ENCODE measurements around the gene FGGY. TPM values are rescaled to one million over a fixed set of nuclear protein-coding genes. Genes with fewer than 3 reads are reported as not detected.
"Not testable (repeated sequence)": the region's sequence is repeated elsewhere in the genome, so short reads cannot be mapped to it uniquely, and the experiment has no call there.

Gene FGGY
- total RNA-seq, 1 experiment from 2014 or later, result 14.2 TPM

- DNase-seq (ENCODE audit: low spot score), result no peak
These were observed 183.4 kb downstream of the FGGY start for GRCh38 chr1:59480188-59480888.

GRCh38 chr1:59481881-59482505 lies 185.1 kb downstream of the FGGY start:
- no peak for DNase-seq (ENCODE audit: low spot score)

GRCh38 chr1:59482986-59483385 lies 186.1 kb downstream of the FGGY start:
- no peak for DNase-seq (ENCODE audit: low spot score)

GRCh38 chr1:59484096-59484495 lies 187.2 kb downstream of the FGGY start:
- no peak for DNase-seq (ENCODE audit: low spot score)

DNA sequence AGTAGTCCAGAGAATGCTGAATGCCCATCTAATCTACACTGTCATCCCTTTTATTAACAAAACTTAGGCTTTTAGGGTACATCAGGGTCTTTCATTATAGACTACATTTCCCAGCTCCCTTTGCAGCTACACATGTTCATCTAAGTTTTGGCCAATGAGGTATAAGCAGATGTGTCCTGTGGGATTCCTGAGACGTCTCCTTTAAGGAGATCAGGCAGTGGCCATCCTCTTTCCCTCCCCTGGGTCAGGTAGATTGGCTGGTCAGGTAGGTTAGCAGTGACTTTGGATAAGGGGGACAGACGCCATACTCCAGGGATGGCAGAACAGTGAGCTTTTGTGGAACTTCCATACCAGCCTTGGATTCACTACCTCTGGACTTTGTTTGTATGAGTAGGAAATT lies 188.3 kb downstream of the FGGY start:
- no peak for DNase-seq (ENCODE audit: low spot score)

DNA sequence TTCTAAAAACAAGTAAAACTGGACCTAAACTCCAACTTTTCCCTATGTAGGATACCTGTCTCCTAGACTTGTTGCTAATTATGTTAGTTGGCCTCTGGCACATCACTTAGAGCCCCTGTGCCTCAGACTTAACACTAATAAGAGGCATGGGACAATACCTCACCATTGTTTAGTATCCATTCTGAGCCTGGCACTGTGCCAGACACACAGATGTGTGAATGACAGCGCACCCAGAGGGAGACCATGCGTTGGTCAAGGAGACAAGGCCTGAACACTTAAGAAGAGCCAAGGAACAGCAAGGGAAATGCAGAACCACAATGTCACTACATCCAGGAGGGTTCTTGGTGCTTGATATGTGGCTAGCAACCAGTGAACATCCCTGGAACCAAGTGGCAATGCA lies 189.1 kb downstream of the FGGY start:
- no peak for DNase-seq (ENCODE audit: low spot score)

GRCh38 chr1:59486615-59487014 lies 189.7 kb downstream of the FGGY start:
- DNase-seq (ENCODE audit: low spot score), result no peak

- DNase-seq (ENCODE audit: low spot score), result peak; percentile 67
These were observed 190.6 kb downstream of the FGGY start for GRCh38 chr1:59487335-59488031.

GRCh38 chr1:59492500-59492899 lies 195.6 kb downstream of the FGGY start:
- no peak for DNase-seq (ENCODE audit: low spot score)

- DNase-seq (ENCODE audit: low spot score), result no peak
These were observed 197.4 kb downstream of the FGGY start for GRCh38 chr1:59494145-59494833.

DNA sequence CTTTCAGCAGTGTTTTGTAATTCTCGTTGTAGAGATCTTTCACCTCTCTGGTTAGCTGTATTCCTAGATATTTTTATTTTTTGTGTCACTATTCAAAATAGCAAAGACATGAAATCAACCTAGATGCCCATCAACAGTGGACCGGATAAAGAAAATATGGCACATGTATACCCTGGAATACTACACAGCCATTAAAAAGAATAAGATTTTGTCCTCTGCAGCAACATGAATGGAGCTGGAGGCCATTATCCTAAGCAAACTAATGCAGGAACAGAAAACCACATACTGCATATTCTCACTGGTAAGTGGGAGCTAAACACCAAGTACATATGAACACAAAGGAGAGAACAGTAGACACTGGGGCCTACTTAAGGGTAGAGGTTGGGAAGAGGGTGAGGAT lies 199.3 kb downstream of the FGGY start:
- not testable (repeated sequence) for DNase-seq (ENCODE audit: low spot score)

GRCh38 chr1:59497616-59498015 lies 200.7 kb downstream of the FGGY start:
- no peak for DNase-seq (ENCODE audit: low spot score)

DNA sequence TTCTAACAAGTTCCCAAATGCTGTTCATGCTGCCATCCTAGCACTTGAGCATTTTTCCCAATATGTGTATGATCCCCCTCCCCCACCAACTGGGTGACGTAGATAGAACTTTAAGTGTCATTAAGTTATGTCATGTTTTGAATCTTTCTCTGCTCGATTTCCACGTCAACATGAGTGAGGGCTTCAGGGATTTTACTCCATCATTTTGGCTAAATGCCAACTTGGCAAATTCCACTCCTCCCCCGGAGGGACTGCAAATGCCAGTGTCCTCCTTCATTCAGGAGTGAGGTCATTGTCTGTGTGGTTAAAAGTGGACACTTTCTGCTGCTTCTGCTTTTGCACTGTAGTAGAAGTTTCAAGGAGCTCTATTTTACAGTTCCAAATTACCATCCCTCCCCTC lies 201.7 kb downstream of the FGGY start:
- peak; percentile 37 for DNase-seq (ENCODE audit: low spot score)

- DNase-seq (ENCODE audit: low spot score), result peak; percentile 80
These were observed 202.5 kb downstream of the FGGY start for GRCh38 chr1:59499273-59499942.

- peak; percentile 91 for DNase-seq (ENCODE audit: low spot score)
These were observed 203.2 kb downstream of the FGGY start for GRCh38 chr1:59499943-59500569.

- peak; percentile 35 for DNase-seq (ENCODE audit: low spot score)
These were observed 204.3 kb downstream of the FGGY start for GRCh38 chr1:59500950-59501742.

DNA sequence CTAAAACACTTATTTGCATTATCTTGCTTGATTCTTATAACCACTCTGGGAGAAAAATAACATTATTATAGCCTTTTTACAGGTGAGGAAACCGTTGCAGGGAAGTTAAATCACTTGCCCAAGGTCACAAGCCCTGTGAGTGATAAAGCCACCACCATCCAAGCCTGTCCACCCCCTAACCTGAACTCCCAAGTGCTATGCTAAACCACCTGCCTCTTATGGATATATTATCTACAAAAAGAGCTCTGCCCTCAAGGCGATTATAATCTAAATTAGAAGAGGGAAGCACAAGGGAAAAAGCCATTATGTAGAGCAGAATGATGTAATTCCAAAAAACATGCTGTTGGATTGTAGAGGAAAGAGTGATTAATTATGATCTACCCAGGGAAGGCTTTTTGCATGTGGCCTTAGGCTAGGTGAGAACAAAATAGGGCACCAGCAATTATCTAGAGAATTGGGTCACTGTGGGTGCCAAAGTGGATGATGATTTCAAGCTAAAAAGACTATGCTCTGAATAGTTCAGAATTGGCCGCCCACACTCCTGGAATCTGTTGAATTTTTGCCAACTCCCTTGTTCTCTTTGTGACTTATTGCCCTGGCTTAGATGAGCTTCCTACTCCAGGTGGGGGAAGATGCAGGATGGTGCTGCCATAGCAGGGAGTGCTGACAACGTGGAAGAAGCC lies 205.3 kb downstream of the FGGY start:
- no peak for DNase-seq (ENCODE audit: low spot score)

DNA sequence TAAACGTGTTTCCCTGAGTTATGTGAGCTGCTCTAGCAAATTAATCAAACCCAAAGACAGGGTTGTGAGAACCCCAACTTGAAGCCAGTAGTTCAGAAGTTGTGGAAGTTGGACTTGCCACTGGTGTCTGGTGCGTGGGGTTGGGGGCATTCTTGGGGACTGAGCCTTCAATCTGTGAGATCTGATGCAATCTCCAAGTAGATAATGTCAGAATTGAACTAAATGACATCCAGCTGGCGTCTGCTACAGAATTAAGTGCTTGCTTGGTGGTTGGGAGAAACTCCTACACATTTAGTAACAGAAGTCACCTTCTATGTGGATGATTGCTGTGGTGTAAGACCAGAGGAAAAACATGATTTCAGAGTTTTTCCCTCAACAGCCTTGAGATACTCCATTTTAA lies 207.4 kb downstream of the FGGY start:
- DNase-seq (ENCODE audit: low spot score), result no peak

GRCh38 chr1:59505596-59506028 lies 208.7 kb downstream of the FGGY start:
- DNase-seq (ENCODE audit: low spot score), result no peak

GRCh38 chr1:59506952-59507351 lies 210.1 kb downstream of the FGGY start:
- peak; percentile 30 for DNase-seq (ENCODE audit: low spot score)
